ENCODE results near the gene MRPL58. TPM values are rescaled to one million over a fixed set of nuclear protein-coding genes. Genes with fewer than 3 reads are reported as not detected.

MRPL58 gene
- total RNA-seq, 6 experiments from 2014 or later: 39.2 to 50.6 (median 47.8) TPM

GRCh38 chr17:74990581-74991105, 21.8 kb upstream of the MRPL58 start:
- Mint-ChIP-seq H3K27ac (no peak overlapping the region), H3K4me3 (no peak overlapping the region), H3K27me3 (ENCODE audit: insufficient read depth) (no peaks in the 10 kb centered on the region; the same call in 1 of the 2 replicates), H3K9me3 (no peaks in the 10 kb centered on the region), H3K36me3 (ENCODE audit: low read depth) (no peaks in the 10 kb centered on the region), H3K4me1 (ENCODE audit: low read depth) (peaks cover 45% of the 10 kb centered on the region)
- no peak for TF ChIP-seq CTCF (IDR thresholded peaks at IDR 0.05)
- no peak for DNase-seq

- H3K4me3 Mint-ChIP-seq: no peak overlapping the region
- H3K27me3 Mint-ChIP-seq (ENCODE audit: insufficient read depth): no peaks in the 10 kb centered on the region; the same call in 1 of the 2 replicates
- no peaks in the 10 kb centered on the region for H3K36me3 Mint-ChIP-seq (ENCODE audit: low read depth)
- H3K27ac Mint-ChIP-seq: peak overlapping the region; percentile 52
- no peak for DNase-seq
- TF ChIP-seq CTCF (IDR thresholded peaks at IDR 0.05): no peak
- peaks cover 45% of the 10 kb centered on the region for H3K4me1 Mint-ChIP-seq (ENCODE audit: low read depth)
- no peaks in the 10 kb centered on the region for H3K9me3 Mint-ChIP-seq
Measured at GRCh38 chr17:74992223-74992622, 20.2 kb upstream of the MRPL58 start.

- Mint-ChIP-seq H3K4me3 (peak overlapping the region; percentile 17; the same call in 1 of the 2 replicates), H3K9me3 (no peaks in the 10 kb centered on the region), H3K27ac (peak overlapping the region; percentile 51), H3K4me1 (ENCODE audit: low read depth) (peaks cover 35% of the 10 kb centered on the region), H3K36me3 (ENCODE audit: low read depth) (no peaks in the 10 kb centered on the region), H3K27me3 (ENCODE audit: insufficient read depth) (no peaks in the 10 kb centered on the region; the same call in 1 of the 2 replicates)
- TF ChIP-seq CTCF (IDR thresholded peaks at IDR 0.05): no peak
- DNase-seq: no peak
Measured at GRCh38 chr17:74994440-74994839, 18.0 kb upstream of the MRPL58 start.

- Mint-ChIP-seq H3K4me1 (ENCODE audit: low read depth) (peaks cover 29% of the 10 kb centered on the region), H3K36me3 (ENCODE audit: low read depth) (no peaks in the 10 kb centered on the region)
- no peak for DNase-seq
Measured at GRCh38 chr17:74995847-74996246, 16.6 kb upstream of the MRPL58 start.

GRCh38 chr17:74998783-74999182, 13.7 kb upstream of the MRPL58 start:
- H3K27me3 Mint-ChIP-seq (ENCODE audit: insufficient read depth): no peaks in the 10 kb centered on the region; the same call in none of the 2 replicates
- no peak overlapping the region for H3K4me3 Mint-ChIP-seq
- H3K27ac Mint-ChIP-seq: no peak overlapping the region
- H3K36me3 Mint-ChIP-seq (ENCODE audit: low read depth): no peaks in the 10 kb centered on the region
- H3K9me3 Mint-ChIP-seq: no peaks in the 10 kb centered on the region
- TF ChIP-seq CTCF (IDR thresholded peaks at IDR 0.05): no peak
- DNase-seq: no peak
- H3K4me1 Mint-ChIP-seq (ENCODE audit: low read depth): peaks cover 10% of the 10 kb centered on the region

More at GRCh38 chr17:74995847-74996246, 16.6 kb upstream of the MRPL58 start:
- Mint-ChIP-seq H3K27me3 (ENCODE audit: insufficient read depth) (no peaks in the 10 kb centered on the region; the same call in 1 of the 2 replicates), H3K9me3 (no peaks in the 10 kb centered on the region), H3K4me3 (no peak overlapping the region), H3K27ac (no peak overlapping the region)
- no peak for TF ChIP-seq CTCF (IDR thresholded peaks at IDR 0.05)
